ENCODE data around the gene CLDN19.
A peak's percentile ranks its signal among the peaks of the same experiment; 100 is the strongest.

CLDN19 gene

GRCh38 chr1:42750041-42750440, 10.0 kb upstream of the CLDN19 start:
- no peak overlapping the region for H3K27ac ChIP-seq
- TF ChIP-seq CTCF (IDR thresholded peaks at IDR 0.05) (no peak), ZFX (IDR thresholded peaks at IDR 0.05; ENCODE audit: borderline replicate concordance) (no peak)

- no peak for TF ChIP-seq CTCF (IDR thresholded peaks at IDR 0.05)
- no peak for TF ChIP-seq ZFX (IDR thresholded peaks at IDR 0.05; ENCODE audit: borderline replicate concordance)
- no peak overlapping the region for H3K27ac ChIP-seq
These were observed 8.7 kb upstream of the CLDN19 start for GRCh38 chr1:42748461-42749410.

- no peak overlapping the region for H3K27ac ChIP-seq
- TF ChIP-seq CTCF (IDR thresholded peaks at IDR 0.05) (no peak), ZFX (IDR thresholded peaks at IDR 0.05; ENCODE audit: borderline replicate concordance) (no peak)
These were observed 8.0 kb upstream of the CLDN19 start for GRCh38 chr1:42748021-42748420.

GRCh38 chr1:42747125-42747524, 7.1 kb upstream of the CLDN19 start:
- TF ChIP-seq ZFX (IDR thresholded peaks at IDR 0.05; ENCODE audit: borderline replicate concordance) (no peak), CTCF (IDR thresholded peaks at IDR 0.05) (peak; percentile 76)
- H3K27ac ChIP-seq = no peak overlapping the region

GRCh38 chr1:42746436-42747105, 6.5 kb upstream of the CLDN19 start:
- TF ChIP-seq CTCF (IDR thresholded peaks at IDR 0.05) (no peak), ZFX (IDR thresholded peaks at IDR 0.05; ENCODE audit: borderline replicate concordance) (no peak)
- no peak overlapping the region for H3K27ac ChIP-seq

GRCh38 chr1:42745851-42746250, 5.8 kb upstream of the CLDN19 start:
- H3K27ac ChIP-seq = no peak overlapping the region
- no peak for TF ChIP-seq ZFX (IDR thresholded peaks at IDR 0.05; ENCODE audit: borderline replicate concordance)
- no peak for TF ChIP-seq CTCF (IDR thresholded peaks at IDR 0.05)

GRCh38 chr1:42744148-42744413, 4.0 kb upstream of the CLDN19 start:
- TF ChIP-seq ZFX (IDR thresholded peaks at IDR 0.05; ENCODE audit: borderline replicate concordance) = no peak
- H3K27ac ChIP-seq = no peak overlapping the region
